OCI-M2 (cell line): ENCODE measurements around the gene DIO3.

Experiments used
- DNase-seq: peaks from one replicate; lab custom pipeline; 2025; ENCODE audit not compliant: unreplicated experiment; lab: John Stamatoyannopoulos, UW

Gene DIO3

DNA sequence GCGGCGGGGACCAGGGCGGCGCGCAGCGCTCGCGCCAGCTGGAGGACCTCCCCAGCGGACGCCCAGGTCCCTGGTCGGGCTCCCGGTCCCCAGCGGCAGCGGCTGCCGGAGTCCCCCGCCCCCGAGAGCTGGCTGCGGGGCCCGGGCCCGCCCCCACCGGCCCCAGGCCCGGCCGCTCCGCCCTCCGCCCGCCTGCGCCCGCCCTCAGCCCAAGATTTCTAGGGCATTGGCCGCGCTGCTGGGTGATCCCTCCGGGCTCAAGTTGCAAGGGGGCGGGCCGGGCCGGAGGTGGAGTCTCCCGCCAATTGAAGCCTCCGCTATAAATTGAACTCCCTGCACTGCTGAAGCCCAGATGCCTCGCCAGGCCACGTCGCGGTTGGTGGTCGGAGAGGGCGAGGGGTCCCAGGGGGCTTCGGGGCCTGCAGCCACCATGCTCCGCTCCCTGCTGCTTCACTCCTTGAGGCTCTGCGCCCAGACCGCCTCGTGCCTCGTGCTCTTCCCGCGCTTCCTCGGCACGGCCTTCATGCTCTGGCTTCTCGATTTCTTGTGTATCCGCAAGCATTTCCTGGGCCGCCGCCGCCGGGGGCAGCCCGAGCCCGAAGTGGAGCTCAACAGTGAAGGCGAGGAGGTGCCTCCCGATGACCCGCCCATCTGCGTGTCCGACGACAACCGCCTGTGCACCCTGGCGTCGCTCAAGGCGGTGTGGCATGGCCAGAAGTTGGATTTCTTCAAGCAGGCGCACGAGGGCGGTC, at the start of gene DIO3:
Gene DIO3 (plus strand): TSS at position 351 of the 752 bp plus-strand sequence.
- DNase-seq = no peak

DNA sequence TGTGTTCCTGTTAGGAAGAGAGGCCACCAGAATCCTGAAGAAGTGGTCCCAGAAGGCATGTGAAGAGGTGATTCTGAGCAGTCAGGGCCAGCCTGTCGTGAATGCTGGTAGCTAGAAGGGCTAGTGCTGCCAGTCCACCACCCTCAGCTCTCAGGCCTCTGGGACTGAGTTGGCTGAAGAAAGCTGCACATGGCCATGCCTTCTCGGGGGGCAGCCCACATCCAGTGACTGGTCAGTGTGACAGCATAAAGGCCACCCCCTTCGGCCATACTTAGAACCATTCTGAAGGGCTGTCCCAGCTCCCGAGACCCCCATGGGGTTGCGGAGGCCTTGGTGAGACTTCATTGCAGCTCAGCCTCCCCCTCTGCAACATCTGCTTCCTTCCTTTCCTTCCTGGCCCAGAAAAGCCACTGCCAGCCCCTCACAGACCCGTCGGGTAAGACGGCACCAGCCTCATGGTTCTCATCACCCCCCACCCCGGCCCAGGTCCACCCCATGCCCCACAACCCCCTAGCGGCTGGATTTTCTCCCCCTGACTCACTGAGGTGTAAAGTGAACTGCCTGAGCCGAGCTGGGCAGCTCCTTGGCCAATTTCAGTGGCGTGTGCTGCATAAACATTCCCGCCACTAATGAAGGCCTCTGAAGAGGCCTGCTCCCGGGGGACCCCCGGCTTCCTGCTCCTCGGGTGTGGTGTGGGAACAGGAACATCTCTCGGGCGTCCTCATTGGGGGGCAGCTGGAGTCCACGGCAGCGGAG, 49.5 kb upstream of the DIO3 start:
- no peak for DNase-seq

DNA sequence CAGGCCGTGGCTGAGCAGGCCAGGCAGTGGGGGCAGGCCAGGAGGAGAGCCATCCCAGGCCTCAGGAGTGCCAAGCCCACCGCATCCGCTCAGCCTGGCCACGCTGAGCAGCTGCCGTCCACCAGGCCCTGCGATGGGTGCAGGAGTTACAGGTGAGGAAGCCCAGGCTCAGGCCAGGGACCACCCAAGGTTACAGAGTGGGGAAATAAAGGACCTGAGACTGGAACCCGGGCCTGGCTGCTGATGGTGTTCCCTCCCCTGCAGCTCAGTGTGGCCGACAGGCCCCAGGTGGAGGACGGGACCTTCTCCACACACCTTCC, 49.0 kb upstream of the DIO3 start:
- DNase-seq = no peak

DNA sequence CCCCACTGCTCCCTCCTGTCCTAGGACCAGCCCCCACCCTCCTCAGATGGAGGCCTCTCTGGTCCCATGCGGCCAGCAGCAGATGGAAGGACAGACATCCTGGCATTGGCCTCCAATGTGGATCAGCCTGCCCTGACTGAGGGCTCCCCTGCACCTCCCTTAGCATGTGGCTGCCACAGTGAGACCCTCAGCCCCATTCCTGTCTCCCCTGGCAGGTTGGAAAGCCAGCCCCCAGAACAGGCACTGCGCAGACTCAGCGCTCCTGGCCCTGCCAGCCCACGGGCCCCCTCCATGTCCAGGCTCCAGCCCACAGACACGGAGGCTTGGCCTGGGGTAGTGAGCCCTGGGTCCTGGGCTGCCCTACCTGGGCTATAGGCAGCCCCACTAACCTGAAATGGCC, 47.2 kb upstream of the DIO3 start:
- DNase-seq = no peak

DNA sequence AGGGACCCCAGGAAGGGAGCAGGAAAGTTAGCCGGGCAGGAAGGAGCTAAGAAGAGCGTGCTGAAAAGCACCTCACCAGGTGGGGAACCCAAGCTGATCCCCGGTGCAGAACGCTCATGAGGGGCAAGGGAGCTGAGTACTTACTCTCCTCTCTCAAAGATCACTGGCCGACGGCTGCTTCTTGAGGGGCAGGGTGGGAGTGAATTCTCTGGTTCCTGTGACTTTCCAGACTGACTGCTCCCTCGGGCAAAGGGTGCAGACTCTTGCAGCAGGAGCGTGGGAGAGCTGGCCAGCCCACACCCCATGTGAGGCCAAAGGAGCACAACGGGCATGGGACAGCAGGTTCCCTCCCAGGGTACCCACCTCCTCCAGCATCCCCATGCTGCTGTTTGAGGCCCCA, 44.9 kb upstream of the DIO3 start:
- no peak for DNase-seq

DNA sequence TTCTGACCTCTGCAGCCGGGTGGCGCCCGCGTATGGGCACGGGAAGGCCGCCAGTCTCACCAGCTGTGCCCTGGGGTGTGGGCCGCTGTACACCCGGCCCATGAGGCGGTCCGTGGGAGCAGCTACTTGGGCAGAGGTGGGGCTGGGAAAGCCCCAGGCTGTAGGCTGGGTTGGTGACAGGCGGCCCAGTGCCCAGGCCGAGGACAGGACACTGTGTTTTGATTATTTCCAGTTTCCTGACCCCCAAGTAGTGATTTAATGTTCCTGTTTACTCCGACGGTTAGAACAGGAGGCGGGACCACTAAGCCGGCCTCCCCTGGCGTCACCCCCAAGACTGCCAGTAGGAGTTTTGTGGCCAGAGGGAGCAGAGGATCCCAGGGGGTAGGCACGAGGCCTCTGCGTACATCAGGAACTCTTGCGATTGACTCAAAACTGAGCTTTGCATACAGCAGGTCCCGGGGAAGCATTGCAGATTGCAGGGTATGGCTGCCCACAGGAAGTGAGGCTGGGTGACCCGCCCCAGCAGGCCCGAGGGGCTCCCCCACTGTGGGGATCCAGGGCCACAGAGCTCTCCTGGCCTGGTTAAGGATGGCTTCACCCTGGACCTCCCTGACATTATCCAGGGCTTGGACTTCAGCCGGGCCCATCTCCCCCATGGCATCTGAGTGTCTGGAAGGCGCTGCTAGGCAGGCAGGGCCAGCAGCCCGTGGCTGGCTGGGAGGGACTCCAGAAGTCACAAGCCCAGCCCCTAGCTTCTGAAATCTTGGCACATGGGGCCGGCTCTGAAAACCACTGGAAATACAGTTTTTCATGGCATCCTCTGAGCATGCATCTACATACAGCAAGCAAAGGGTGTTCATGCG, 42.5 kb upstream of the DIO3 start:
- no peak for DNase-seq

DNA sequence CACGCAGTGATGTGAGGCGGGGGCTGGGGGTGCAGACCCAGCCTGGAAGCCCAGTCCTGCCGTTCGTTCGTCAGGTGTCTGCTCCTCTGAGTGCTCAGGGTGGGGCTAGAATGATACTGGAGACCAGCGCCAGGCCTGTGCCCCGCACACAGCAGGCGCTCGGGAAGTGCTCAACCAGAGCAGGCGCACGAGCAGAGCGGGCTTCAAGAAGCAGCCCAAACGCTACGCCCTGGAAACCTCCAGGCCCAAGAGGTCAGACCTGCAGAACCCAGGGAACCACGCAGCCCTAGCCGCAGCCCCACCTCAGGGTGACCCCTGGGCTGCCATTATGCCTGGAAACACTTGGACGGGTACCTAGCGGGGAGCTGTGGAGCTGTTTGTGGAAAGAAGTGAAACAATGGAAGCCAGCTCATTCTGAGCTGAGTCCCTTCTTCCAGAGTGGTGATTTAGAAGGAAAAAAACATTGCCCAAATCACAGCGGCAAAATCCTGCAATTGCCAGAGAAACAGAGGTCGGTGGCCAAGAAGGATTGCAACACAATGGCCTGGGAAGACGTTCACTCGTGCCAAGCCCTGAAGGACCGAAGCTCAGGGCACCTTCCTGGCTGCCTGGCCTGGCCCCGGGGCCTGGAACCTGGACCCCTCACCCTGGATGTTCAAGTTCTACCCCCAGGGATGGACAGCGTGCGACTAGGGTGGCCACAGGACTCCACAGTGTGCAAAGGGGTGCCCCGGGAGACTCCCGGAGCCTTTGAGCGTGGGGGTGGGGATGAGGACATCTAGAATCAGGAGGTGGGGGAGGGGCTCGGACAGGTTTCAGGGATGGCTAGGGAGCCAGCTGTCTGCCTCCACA, 40.4 kb upstream of the DIO3 start:
- DNase-seq = no peak

DNA sequence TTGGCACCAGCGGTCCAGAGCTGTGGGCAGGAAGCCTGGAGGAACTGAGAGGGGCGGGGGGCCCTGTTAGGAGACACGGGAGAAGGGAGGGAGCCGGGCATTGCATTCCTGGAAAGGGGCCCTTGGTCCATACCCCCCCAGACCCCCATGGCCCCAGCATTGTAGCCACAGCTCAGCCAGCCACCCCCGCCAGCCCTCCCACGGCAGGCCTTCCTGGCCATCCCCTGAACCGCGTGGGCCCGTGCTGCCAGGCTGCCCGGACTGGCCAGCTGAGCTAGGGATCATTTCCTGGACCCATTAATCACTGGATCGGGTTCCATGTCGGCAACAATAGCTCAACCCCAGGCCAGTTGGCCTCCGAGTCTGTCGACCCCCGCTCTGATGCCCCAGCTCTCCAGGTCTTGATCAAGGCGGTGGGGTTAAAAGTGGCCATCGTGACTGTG, 39.8 kb upstream of the DIO3 start:
- DNase-seq = no peak

DNA sequence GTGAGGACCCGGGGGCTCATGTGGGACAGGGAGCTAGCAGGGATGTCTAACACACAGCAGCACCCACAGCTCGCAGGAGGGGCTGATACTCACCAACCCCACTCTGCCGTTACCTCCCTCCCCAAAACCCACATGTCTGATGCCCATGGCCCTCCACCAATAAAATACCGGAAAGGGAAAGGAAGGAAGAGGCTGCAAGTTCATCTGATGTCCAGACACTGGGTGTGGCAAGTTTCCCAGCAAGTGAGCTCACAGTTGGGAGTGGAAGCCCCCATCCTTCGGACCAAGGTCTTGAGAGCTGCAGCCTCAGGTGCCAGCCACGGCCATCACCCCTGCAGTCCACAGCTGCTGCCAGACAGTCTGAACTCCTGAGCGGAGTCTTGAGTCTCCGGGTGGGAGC, 39.3 kb upstream of the DIO3 start:
- no peak for DNase-seq

DNA sequence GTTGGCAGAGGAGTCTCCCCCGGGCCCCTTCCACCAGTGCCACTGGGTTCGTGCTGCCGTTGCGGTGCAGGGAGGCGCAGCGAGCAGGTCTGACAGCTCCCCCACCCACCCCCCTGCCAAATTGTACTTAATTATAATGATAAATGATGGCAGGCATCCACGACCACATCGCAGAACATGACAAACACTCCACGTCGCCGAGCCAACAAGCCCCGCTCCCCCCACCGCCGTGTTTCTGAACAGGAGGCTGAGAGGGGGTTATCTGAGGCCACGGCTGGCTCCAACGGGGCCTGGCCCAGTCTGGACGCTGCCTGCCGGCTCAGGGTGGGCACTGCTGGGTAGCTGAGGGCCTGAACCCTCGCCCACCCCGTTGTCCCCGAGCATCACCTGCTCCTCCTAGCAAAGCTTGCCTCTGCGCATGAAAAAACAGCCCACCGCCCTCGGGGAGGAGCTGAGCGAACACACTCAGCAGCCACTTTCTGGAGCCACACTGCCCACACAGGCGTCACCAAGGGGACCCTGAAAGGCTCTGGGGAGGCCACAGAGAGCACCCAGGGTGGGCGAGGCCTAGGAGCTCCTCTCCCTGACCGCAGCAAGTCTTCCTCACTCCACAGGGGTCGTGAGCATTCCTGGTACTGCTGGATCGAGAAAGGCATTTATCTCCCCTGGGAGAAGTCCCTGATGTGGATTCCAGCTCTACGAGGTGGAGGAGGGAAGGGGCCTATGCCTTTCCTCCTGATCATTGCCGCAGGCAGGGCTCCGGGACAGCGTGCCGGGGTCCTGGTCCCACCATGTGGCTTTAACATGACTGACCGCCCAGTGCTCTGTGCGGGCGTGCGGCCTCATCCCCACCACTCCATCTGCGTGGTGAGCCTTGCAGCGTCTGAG, 35.4 kb upstream of the DIO3 start:
- no peak for DNase-seq

DNA sequence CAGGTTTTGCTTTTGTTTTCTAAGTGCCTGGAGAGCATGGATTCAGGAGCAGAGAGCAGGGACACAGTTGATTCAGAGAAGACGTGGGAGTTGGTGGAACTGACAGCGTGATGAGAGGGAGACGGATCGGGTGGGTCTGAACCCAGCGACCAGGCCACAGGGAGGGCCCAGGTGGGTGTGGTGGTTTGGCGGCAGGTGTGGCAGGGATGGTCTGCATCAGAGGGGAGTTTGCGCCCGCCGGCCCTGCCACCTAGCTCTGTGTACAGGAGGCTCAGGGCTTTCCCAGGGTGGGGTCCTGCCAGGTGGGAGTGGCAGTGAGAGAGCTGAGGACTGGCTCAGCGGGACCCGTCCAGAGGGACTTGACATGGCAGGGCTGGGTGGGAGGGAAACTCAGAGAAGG, 33.3 kb upstream of the DIO3 start:
- no peak for DNase-seq

DNA sequence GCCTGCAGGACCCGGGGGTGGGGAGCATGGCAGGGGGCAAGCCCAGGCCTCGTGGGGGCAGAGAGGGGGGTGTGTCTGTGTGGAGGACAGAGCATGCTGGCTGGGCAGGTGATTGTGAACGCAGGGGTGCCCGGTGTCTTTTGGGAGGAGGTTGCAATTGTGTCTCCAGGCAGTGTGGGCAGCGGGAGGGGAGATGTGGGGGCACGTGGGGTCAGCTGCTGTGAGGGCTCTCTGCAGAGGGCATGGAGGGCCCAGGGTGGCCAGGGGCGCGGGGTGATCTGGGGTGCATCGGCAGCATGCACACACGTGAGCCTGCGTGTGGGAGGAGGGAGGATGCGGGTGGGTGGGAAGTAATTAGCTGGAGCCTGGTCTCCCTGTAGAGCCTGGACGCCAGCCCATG, 32.2 kb upstream of the DIO3 start:
- no peak for DNase-seq

DNA sequence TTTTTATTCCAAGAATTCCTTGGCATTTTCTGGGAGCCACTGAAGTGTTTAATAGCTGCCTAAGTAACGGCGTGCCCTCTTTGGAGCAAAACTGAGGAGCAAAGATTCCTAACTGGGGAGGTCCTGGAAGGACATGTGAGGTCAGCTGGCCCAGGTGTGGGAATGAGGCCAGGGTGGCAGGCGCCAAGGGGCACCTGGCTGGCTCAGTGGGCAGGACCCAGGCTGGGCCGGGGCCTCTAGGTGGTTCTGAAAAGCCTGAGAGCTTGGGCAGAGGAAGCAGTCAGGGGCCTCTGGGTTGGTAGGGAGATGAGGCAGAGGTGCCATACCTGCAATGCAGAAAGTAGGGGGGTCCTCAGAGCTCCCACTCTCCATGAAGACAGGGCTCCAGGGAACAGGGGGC, 27.1 kb upstream of the DIO3 start:
- no peak for DNase-seq

DNA sequence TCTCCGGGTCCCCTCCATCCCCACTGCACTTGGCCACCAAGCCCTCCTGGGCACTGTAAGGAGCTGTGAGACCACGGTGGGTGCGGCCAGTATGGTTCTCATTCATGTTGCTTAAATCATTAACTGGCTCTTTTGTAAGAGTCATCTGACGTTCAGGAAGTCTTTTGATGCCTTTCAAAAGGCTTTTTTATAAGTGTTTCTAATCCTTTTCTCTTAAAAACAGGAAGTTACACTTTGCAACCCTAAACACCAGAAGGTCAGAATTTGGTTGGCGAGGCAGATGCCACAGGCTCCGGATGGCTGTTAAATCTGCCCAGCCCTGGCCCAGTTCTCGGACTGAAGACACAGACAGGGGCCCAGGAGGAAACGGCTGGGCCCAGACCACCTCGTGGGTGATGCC, 26.1 kb upstream of the DIO3 start:
- DNase-seq = no peak

DNA sequence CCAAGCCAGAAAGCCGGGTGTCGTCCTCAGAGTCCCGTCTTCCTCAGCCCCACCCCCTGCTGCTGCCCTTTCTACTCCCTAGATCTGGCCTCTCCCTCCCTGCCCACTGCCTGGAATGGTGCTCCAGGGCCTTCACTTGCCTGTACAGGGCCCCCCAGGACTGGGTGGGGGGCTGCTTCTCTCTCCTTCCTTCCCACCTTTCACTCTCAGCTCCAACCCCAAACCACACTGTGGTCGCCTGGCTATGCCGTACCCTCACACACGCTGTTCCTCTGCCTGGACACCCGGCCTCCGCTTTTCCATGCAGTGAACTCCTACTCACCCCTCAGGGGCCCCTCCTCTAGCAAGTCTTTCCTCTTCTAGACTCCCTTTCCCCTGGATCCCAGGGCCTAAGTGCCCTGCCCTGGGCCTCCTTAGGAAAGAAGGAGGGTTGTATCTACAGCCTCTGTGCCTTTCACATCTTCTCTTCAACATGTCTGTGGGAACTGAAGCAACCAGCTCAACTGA, 25.5 kb upstream of the DIO3 start:
- DNase-seq = no peak

DNA sequence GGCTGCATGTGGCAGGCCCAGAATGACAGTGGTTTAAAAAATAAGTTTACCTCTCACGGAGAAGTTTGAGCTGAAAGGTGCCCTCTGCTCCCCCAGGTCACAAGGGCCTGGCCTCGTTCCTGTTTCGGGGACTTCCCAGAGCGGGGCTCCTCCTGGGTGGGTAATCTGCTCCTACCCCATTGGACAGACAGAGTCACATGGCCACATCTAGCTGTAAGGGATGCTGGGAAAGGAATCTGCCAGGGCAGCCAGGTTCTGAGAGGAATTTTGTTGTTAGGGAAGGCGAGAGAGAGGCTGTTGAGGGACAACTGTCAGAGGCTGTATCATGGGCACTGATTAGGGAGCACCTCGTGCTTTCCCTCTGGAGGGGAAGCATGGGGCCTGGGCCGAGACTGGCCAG, 24.0 kb upstream of the DIO3 start:
- no peak for DNase-seq

DNA sequence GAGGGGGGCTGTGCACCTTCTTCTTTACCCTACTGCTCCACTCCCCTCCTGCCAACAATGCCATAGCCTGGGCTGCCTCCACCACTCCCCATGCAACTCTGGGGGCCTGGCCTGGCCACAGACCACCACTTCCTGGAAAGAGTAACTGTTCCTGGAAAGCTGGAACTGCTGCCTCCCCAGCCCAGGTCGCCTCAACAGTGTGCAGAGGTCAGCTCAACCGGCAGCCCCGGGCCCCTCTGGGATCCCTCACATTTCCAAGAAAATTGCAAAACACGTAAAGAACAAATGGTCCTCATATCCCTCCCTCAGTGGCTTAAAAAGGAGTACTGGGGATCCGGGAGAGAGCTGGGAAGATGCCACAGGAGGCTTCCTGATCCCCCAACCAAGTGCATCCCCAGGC, 22.4 kb upstream of the DIO3 start:
- no peak for DNase-seq

DNA sequence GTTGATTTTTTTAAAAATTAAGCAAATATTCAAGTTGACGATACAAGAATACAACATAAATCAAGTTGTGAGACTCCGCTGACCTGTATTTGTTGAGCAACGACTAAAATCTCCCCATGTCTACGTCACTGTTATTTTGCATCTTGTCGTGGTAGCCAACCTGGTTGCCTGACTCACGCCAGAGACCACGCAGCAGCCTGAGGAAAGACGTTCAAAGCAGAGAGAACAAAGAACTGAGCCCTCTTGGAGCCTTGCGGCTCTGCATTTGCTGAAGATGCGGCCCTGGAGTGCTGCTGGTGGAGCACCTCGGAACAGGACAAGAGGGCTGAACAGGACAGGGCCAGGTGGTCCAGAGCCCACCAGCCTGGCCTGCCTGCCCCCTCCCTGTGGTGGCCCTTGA, 21.4 kb upstream of the DIO3 start:
- no peak for DNase-seq

DNA sequence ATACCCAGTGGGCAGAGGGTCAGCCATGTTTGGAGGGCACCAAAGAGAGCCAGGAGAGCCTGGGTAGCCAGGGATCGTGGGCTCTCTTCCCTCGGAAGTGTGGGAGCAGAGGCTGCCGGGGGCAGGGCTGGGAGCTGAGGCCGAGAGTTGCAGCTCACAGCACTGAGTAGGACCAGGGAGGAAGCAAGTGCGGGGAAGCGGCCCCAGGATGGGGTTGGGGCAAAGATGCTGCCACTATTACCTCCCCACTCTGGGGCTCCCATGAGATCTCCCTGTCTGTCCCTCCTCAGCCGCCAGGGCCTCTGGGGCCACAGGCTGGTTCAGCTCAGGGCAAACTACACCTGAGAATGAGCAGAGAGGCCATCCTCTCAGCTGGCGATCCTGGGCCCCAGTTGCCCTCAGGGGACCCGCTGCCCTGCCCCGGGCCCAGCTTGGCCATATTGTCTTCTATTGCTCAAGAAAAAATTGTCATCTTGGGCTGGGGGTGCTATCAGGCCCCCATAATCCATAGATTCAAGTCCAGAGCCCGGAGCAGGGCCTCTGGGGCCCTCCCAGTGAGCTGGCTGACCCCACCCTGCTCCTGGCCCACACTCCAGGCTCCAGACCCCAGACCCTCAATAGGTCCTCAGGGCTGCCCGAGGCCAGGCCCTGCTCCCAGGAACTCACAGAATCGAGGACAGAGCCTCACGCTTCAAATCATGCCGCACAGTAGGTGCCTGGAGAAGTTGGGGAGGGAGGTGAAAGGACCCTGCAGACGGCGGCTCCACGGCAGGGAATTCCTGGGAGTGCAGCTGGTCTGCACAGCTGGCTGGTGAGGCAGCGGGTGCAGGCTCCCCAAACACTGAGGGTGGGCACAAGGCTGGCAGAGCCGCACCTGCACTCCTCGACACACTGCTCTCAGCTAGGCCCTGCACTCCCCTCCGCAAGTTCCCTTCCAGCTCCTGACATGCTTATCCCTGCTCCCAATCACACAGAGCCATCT, 20.5 kb upstream of the DIO3 start:
- DNase-seq = no peak
